ENCODE data around the gene PARD3B. TPM values are rescaled to one million over a fixed set of nuclear protein-coding genes. Genes with fewer than 3 reads are reported as not detected.

PARD3B gene
- total and polyA plus RNA-seq, 2 of the 8 experiments (the other 6 are each of a cell fraction or from before 2014, with no cell fraction given), result 1.2 to 5.7 TPM

DNA sequence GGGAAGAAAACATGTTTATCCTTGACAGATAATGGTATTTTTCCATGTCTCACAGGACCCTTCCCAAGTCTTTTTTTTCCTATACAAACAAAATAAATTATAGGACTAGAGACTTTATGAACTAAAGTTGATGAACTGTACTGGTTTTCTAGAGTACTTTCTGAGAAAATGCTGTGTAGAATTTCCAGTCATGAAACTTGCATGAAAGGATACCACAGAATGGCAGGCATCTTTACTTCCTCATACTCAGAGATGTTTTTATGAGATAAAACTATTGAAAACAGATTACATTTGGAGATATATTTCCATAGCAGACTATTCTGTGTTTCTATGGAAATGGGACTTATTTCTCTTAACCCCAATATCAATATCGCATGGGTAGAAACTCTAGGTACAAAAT, 403.5 kb downstream of the PARD3B start:
- Histone ChIP-seq H3K56ac (replicated peaks; ENCODE audit: insufficient read length, low read depth, low read length) (no peak overlapping the region), H3K79me1 (ENCODE audit: low read depth, low read length) (no peaks in the 10 kb centered on the region), H3K9me3 (ENCODE audit: insufficient read depth in 2 of 2, low read depth in 1 of 2, low read length in 1 of 2) (0 out of 4 replicates have a peak, but pooled peaks cover 0 to 2% of the 10 kb centered on the region in 2 experiments), H3K18ac (ENCODE audit: extremely low read depth, low read length) (no peak overlapping the region), H3K4me1 (replicated peaks in 1 of 4; ENCODE audit: control insufficient read depth in 3 of 4, insufficient read depth in 4 of 4, low read length in 3 of 4) (no peaks in the 10 kb centered on the region), H2BK120ac (replicated peaks; ENCODE audit: low read depth, low read length) (no peak overlapping the region), H3K14ac (ENCODE audit: insufficient read length) (no peak overlapping the region), H3K23me2 (ENCODE audit: low read depth, low read length) (no peaks in the 10 kb centered on the region), H2BK15ac (ENCODE audit: low read length) (no peak overlapping the region), H4K8ac (ENCODE audit: extremely low read depth, insufficient read depth, low read length) (no peak overlapping the region), H3K27me3 (replicated peaks in 1 of 4; ENCODE audit: control insufficient read depth in 3 of 4, extremely low read depth in 1 of 4, insufficient read depth in 3 of 4, low read length in 3 of 4) (no peaks in the 10 kb centered on the region), H4K5ac (ENCODE audit: insufficient read length, low read depth, low read length) (no peak overlapping the region), H4K91ac (replicated peaks; ENCODE audit: insufficient read length, low read length) (no peak overlapping the region), H4K20me1 (replicated peaks in 1 of 2; ENCODE audit: control insufficient read depth in 1 of 2, insufficient read depth in 2 of 2, low read length in 2 of 2) (no peaks in the 10 kb centered on the region), H3K23ac (ENCODE audit: insufficient read length) (no peak overlapping the region), H3K27ac (ENCODE audit: low read depth, low read length) (no peak overlapping the region), H2BK20ac (ENCODE audit: low read length) (no peak overlapping the region), H3K4me3 (ENCODE audit: extremely low read depth in 1 of 4, insufficient read depth in 2 of 4, low read depth in 3 of 4, low read length in 4 of 4) (no peak overlapping the region), H3K36me3 (ENCODE audit: control insufficient read depth in 2 of 4, insufficient read depth in 4 of 4, low read length in 3 of 4) (no peaks in the 10 kb centered on the region), H3K4me2 (ENCODE audit: insufficient read depth in 1 of 2, low read depth in 2 of 2, low read length in 2 of 2) (no peak overlapping the region), H3K9ac (replicated peaks in 1 of 4; ENCODE audit: extremely low read depth in 1 of 4, low read depth in 3 of 4, low read length in 3 of 4) (no peak overlapping the region), H2BK12ac (ENCODE audit: low read depth, low read length) (no peak overlapping the region), H3K4ac (replicated peaks; ENCODE audit: insufficient read length, low read depth, low read length) (no peak overlapping the region), H2AFZ (ENCODE audit: low read length) (no peak overlapping the region), H2BK5ac (ENCODE audit: low read depth, low read length) (no peak overlapping the region), H2AK5ac (ENCODE audit: low read depth, low read length) (no peak overlapping the region), H3K79me2 (ENCODE audit: control insufficient read depth in 1 of 2, insufficient read depth in 2 of 2, low read length in 2 of 2) (no peaks in the 10 kb centered on the region)
- 95% methylated on average over 1 of the region's 1 CpG; no CpG with 5 or more reads in 1 of the 2 experiments for WGBS, 2 experiments (ENCODE audit: extremely low coverage in 1 of 2, insufficient coverage in 1 of 2, insufficient read length in 1 of 2, insufficient replicate concordance in 2 of 2, low coverage in 1 of 2, low lambda C conversion rate in 2 of 2, missing lambda C conversion rate in 1 of 2)
- POLR2A ChIA-PET (ENCODE audit: partially characterized antibody), result no interaction called here
- DNase-seq (ENCODE audit: low read depth in 1 of 2, low spot score in 2 of 2) (no peak), FAIRE-seq (no peak)
- CTCF ChIA-PET (ENCODE audit: partially characterized antibody), result no interaction called here
- TF ChIP-seq KDM5A (IDR thresholded peaks at IDR 0.05; ENCODE audit: low read length) (no peak), RNF2 (IDR thresholded peaks at IDR 0.05; ENCODE audit: borderline replicate concordance, low read depth, low read length, missing control alignments, poor library complexity, severe bottlenecking) (no peak), CBX5 (IDR thresholded peaks at IDR 0.05; ENCODE audit: low read depth, low read length) (no peak), RFX5 (IDR thresholded peaks at IDR 0.05; ENCODE audit: borderline replicate concordance, low read depth, low read length) (no peak), CEBPB (IDR thresholded peaks at IDR 0.05; ENCODE audit: low read depth, low read length) (no peak)

Measured in H1 (cell line).